HFF-Myc (cell line): ENCODE data around the gene HNRNPA3.

Experiments used
- DNase-seq: peaks from one replicate; pipeline ENCODE4 v3.0.0-alpha.2; 2011; ENCODE audit warnings: low read depth; ENCODE audit errors: extremely low read depth
- H3K4me3 ChIP-seq: replicated peaks from 2 replicates; pipeline ENCODE4 v1.5.1; 2011; ENCODE audit warnings: low read depth, mild to moderate bottlenecking, control low read depth, low read length
- TF ChIP-seq, protein P1 (sequence below): IDR thresholded peaks from 2 replicates; pipeline ENCODE4 v1.5.1; 2012; ENCODE audit warnings: mild to moderate bottlenecking, low read depth, low read length, control low read depth; ENCODE audit errors: missing control alignments

HNRNPA3 gene

DNA sequence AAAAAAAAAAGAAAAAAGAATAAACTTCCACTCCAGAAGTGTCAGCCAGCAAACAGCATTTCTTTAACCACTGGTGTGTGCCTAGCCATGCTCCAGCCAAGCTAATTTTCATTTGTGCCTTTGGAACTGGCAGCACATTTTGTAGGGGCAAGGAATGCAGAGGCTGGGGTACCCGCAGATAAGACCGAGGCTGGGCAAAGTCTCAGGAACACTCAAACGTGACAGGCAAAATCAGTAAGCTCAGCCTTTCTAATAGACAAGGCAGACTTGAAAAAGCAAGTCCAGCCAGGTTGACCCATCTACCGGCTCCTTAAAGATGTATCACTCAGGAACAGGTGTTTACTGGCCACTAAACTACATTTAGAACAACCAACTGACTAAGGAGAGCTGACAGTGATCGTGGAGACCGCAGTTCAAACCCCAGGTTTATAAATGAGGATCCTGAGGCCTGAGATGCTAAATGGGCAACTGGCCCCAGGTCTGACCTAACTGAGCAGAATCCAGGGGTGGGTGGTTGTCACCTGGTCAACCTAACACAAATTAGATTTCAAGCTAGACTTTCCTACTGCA is 35.2 kb downstream of the HNRNPA3 start:
- no peak overlapping the region for H3K4me3 ChIP-seq
- no peak for DNase-seq
- TF ChIP-seq, protein P1, sequence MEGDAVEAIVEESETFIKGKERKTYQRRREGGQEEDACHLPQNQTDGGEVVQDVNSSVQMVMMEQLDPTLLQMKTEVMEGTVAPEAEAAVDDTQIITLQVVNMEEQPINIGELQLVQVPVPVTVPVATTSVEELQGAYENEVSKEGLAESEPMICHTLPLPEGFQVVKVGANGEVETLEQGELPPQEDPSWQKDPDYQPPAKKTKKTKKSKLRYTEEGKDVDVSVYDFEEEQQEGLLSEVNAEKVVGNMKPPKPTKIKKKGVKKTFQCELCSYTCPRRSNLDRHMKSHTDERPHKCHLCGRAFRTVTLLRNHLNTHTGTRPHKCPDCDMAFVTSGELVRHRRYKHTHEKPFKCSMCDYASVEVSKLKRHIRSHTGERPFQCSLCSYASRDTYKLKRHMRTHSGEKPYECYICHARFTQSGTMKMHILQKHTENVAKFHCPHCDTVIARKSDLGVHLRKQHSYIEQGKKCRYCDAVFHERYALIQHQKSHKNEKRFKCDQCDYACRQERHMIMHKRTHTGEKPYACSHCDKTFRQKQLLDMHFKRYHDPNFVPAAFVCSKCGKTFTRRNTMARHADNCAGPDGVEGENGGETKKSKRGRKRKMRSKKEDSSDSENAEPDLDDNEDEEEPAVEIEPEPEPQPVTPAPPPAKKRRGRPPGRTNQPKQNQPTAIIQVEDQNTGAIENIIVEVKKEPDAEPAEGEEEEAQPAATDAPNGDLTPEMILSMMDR: no peak

GRCh38 chr2:177249038-177249437 is 36.4 kb downstream of the HNRNPA3 start:
- H3K4me3 ChIP-seq: no peak overlapping the region
- DNase-seq: no peak
- TF ChIP-seq, protein P1: no peak

DNA sequence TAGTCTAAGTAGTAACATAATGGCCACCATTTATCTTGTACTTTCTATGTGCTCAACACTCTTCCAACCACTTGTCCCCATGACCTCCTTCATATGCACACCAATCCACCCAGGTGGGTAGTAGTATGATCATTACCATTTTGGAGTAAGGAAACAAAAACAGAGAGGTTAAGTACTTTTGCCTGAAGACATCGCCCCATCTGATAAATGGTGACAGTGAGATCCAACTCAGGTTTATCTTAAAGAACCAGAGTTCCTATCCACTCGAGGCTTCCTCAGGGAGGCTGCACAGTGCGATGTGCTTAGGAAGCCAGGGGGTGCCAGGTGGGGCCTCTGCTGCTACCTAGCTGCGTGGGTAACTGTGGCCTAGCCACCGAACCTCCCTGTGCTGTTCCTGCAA is 37.9 kb downstream of the HNRNPA3 start:
- DNase-seq: no peak
- H3K4me3 ChIP-seq: no peak overlapping the region
- TF ChIP-seq, protein P1: no peak

DNA sequence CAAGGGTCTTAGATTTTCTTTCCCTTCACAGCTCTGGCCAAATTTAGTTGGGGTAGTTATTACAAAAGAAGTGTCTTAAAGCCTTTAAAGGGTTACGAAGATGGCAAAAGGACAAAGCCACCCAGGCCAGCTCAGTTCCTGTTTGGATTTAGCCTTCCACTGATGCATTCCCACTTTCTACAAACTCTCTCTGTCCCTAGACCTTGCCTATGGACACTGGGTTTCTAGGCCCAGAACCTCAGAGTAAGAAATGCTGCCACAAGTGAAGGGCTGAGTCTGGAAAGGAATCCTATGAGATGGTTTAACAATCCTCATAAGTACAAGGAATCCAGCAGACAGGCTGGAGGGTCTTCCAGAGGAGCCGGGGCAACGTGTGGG is 38.6 kb downstream of the HNRNPA3 start:
- TF ChIP-seq, protein P1: no peak

GRCh38 chr2:177252808-177253531 is 40.4 kb downstream of the HNRNPA3 start:
- TF ChIP-seq, protein P1: no peak
- no peak for DNase-seq
- no peak overlapping the region for H3K4me3 ChIP-seq

More for the DNA sequence above, 38.6 kb downstream of the HNRNPA3 start:
- H3K4me3 ChIP-seq: no peak overlapping the region
- no peak for DNase-seq

DNA sequence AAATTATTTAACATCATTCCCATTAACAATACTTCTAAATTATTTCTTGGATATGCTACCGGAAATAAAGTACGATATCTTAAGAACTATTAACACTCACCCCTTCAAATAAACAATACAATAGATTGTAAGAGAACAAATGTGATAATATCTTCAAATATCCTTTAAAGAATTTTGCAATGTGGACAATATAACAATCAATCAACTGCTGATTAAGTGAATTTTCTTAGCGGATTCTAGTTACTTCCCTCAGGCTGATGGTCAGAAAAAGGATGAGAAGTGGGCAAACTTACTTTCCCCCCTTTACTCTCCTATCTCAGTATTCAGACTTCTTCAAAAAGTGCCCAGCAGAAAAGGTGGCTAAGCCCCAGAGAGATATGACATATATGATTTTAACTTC is 41.1 kb downstream of the HNRNPA3 start:
- TF ChIP-seq, protein P1: no peak
- no peak for DNase-seq
- H3K4me3 ChIP-seq: no peak overlapping the region
